GM18519 (cell line): ENCODE measurements around the gene NR4A3.
"Not testable (repeated sequence)": the region's sequence is repeated elsewhere in the genome, so short reads cannot be mapped to it uniquely, and the experiment has no call there.

Source experiments
- ATAC-seq: cut with Tn5 transposase; IDR thresholded peaks from one replicate; pipeline ENCODE4 v1.9.1; 2021; ENCODE audit warnings: mild to moderate bottlenecking, moderate library complexity; ENCODE audit not compliant: unreplicated experiment, low FRiP score

The NR4A3 gene

DNA sequence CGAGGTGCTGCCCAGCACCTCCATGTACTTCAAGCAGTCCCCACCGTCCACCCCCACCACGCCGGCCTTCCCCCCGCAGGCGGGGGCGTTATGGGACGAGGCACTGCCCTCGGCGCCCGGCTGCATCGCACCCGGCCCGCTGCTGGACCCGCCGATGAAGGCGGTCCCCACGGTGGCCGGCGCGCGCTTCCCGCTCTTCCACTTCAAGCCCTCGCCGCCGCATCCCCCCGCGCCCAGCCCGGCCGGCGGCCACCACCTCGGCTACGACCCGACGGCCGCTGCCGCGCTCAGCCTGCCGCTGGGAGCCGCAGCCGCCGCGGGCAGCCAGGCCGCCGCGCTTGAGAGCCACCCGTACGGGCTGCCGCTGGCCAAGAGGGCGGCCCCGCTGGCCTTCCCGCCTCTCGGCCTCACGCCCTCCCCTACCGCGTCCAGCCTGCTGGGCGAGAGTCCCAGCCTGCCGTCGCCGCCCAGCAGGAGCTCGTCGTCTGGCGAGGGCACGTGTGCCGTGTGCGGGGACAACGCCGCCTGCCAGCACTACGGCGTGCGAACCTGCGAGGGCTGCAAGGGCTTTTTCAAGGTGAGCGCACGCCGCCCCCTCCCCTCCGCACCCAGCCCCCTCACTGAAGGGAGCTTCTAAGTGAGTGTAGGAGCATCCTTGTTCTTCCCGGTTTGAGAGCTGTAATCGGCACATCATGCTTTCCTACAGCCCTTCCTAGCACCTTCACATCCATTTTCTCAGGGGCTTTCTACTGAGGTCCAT lies 6.9 kb downstream of the NR4A3 start:
- no peak for ATAC-seq

DNA sequence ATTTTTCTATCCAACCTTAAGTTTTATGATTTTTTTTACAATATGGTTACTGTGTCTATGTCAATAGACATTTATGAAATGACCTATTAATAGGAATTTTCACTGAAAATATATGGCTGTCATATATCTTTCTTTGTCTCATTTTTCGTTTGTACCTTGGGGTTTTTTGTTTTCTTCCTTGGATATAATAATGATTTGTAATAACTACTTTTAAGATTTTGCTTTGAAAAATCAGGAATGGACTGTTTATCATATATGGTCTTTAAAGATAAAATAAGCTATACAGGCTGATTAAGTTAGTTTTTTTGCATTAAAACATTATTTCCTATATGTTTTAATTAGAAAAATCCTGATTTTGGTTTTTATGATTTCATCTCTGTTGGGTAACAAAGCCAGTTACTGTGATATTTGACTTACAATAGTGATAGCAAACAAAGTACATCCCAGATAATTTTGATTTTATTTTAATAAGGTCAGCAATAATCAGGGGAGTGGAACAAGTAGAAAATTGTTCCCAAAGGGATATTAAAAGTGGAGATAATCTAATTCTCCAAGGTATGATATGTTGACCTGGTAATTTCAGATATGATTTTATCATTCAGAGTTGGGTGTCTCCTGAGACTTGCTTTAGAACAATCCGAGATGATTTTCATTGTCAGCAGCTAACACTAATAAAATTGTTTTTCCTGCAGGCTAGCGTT lies 10.3 kb downstream of the NR4A3 start:
- ATAC-seq: no peak

DNA sequence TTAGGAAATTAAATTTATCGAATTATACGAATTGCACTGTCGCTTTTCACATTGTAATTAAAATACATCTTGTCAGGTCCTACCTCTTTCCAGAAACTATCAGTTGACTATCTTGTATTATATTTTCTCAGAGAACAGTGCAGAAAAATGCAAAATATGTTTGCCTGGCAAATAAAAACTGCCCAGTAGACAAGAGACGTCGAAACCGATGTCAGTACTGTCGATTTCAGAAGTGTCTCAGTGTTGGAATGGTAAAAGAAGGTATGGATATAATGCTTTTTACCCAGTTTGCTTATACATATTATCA lies 10.8 kb downstream of the NR4A3 start:
- no peak for ATAC-seq

DNA sequence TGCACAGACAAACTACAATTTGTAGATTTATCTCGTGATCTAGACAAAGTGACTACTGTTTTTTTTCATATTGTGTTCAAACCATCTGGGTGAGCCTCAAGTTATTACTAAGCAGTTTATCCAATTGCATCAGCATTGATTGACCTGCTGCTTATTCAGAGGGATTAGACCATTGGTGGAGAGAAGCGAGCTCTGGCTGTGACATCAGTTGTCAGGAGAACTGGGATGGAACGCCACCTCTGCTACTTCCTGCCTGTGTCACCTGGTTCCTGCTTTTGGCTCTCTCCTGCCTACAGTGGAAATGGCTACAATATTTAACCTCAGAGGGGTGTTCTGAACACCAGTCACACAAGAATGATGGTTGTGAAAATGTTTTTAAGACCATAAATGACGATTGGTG lies 12.1 kb downstream of the NR4A3 start:
- no peak for ATAC-seq

DNA sequence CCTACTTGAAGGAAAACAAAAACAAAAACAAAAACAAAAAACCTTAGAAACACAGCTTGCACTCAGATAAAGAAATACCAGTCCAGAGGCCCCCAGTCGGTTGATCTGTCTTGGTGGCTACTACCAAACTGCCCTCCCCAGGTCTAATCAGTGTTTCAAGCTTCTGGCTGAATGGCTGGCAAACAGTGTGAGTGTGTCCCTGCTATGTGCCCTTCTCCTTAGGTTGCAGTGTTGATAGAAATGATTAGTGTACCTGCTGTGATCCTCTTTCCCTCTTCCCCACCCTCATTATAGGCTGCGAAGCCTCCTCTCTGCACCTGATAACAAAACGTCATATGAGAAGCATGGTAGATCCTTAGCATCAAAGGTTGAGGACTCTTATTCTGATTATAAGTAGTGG lies 12.8 kb downstream of the NR4A3 start:
- no peak for ATAC-seq

DNA sequence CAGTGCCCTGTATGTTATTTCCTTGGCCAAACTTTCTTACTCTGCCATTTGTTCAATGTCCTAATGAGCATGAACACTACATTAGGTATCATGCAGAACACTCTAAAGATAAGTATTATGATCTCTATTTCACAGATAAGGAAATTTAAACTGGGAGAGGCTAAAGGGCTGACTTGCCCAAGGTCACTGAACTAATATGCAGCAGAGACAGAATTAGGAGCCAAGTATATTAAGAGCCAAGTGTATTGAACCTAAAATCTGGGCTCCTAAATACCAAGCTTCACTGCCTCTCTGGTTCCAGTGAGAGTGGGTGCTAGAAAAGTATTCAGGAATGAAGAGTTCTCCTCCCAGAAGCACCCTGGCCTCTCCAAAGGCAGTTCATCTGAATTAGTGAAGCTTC lies 13.5 kb downstream of the NR4A3 start:
- no peak for ATAC-seq

DNA sequence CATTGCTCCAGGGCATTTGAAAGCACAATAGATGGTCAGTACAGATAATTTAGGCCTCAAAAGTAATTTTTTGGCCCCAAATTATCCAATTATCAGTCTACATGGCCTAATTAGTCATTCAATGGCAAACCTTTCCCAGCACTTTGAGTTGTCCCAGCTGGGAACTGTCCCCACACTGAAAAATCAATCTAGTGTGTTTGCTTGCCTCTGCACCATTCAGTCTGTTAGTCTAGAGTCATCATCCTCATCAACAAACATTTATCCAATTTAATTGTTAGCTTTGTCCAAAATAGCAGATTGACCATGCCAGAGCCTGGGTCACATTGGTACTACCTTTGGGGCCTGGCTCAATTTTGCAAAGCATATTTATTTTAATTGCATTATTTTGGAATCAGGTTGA lies 13.9 kb downstream of the NR4A3 start:
- ATAC-seq: no peak

DNA sequence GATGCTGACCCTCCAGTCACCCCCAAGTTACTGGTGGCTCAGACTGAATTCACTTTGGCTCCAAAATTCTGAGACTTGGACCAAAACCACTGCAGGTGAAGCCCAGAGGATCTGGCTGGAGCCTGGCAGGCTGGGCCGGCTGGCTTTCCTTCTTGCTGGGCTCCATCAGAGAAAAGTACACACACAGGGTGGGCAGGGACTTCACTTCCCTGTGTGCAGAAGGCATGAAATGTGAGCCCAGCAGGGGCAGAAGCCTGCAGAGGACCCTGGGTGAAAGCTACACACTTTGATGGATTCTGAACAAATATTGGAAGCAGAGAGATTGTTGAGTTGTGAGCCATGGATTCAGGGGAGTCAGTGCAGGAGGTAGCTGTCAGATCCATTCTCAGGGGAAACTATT lies 18.4 kb downstream of the NR4A3 start:
- ATAC-seq: no peak

DNA sequence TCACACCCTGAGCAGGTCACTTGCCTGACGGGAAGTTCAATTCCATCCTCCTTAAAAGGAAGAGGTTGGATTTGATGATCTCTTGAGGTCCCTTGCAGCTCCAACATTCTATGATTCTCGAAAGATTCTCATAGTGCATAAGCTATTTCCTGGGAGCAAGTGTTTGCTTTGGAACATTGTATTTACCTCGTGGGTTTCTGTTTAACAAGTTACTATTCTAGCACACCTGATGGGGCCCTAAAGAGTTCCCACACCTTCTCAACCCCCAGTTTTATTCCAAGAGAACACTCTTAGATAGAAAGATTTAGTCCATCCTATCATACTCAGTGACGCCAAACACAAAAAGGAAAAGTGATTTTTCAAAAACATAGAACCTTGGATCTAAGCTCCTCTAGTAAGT lies 23.4 kb downstream of the NR4A3 start:
- no peak for ATAC-seq

DNA sequence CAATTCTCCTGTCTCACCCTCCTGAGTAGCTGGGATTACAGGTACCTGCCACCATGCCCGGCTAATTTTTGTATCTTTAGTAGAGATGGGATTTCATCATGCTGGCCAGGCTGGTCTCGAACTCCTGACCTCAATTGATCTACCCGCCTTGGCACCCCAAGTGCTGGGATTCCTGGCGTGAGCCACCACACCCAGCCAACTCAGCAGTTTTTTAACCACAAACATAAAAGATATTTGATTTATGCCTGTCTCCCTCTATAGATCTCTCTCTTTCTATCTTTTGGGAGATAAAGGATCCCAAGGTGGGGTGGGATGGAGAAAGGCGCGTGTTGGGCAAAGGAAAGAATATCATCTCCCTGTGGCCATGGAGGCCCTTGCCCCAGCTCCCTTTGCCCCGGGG lies 26.8 kb downstream of the NR4A3 start:
- no peak for ATAC-seq

DNA sequence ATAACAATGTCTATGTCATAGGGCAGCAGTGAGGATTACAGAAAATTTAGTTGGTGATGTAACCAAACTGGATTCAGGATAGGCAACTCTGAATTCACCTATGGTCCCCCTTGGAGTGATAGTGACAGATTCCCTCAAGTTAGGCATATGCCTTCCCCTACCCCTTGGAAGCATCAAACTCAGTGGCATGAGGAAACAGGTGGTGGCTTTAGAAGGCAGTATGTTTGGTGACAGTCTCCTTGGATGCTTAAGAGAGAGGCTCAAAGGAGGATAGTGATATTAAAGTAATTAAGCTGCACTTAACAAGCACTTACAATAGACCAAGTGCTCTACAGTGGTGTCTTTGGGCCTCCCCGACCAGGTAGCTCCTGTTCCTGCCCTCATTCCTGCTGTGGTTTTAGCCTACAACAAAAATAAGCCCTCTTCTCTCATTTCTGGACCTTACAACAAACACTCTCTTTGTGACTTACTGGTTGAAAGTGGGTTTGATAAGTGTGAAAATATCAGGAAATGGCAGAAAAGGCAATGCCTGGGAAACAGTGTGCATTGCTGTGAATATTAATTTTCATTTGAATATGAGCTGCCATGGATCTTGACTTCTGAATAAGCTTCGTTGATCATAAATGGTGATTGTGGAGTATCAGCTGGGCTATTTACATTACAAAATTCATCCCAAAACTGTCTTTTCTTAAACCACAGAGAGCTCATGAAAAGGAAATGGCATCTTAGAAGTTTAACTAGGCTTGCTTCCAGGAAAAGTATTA lies 29.2 kb downstream of the NR4A3 start:
- no peak for ATAC-seq

DNA sequence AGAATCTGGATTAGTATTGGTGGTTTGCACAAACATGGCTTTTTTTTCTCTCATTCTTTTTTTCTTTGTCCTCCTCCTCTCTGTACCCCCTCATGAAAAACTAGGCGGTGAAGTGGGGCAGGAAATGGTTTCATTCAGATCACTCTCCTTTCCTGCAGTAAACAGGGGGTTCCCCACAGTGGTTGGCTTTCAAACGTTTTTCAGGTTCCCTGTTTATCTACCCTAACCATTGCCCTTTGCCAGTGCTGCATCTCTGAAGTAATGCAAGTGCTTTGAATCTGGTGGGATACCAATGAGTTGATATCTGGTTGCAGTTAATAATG lies 29.8 kb downstream of the NR4A3 start:
- ATAC-seq: peak; percentile 85

DNA sequence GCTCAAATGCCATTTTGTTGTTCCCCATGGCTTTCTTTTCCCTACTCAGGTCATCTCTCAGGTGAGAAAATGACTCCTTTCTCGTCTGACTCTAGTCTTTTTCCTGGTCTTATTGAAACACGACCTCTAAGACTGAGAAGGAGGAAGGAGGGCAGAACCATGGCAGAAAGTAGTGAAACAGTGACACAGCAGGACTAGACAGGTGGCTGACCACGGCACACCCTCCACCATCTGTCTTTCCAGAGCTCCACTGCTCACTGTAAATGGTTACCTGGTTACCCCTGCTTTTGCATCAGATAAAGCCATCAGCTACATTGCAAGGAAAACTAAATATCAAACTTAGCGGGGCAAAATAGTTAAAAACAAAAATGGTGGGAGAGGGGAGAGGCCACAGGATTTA lies 30.9 kb downstream of the NR4A3 start:
- ATAC-seq: no peak

DNA sequence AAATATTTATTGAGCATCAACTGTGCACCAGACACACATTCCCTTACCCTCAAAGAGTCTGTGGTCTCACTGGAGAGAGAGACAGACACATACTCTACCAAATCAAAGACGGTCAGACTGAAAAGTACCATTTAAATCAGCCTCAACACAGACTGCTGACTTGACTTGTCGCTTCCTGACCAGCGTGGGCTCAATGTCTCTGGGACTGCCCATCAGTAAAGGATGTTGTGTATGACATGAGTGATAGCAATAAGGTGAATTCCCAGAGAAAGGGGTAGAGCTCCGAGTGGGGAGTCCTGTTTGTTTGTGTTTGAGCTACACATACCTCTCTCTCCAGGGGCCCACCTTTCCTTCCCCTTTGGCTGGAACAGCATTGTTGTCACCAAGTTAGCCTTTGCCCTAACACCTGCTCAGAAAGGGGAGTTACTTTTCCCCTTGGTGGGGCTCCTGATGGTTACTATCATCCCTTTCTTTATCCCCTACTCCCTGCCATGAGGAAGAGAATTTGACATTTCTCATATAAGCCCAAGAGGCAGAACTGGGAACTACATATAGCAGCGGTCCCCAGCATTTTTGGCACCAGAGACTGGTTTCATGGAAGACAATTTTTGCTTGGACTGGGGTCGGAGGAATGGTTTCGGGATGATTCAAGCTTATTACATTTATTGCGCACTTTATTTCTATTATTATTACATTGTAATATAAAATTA lies 33.9 kb downstream of the NR4A3 start:
- no peak for ATAC-seq

DNA sequence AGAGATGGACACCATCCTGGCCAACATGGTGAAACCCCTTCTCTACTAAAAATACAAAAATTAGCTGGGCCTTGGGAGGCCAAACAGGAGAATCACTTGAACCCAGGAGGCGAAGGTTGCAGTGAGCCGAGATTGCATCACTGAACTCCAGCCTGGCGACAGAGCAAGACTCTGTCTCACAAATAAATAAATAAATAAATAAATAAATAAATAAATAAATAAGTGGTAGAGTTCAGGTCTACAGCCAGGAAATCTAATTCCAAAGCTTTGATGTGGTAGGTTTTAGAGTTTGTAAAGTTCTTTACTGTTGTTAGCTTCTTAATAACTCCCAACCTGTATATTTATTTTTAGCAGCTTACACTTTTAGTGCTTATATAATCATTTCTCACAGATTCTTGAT lies 35.9 kb downstream of the NR4A3 start:
- ATAC-seq: not testable (repeated sequence)

DNA sequence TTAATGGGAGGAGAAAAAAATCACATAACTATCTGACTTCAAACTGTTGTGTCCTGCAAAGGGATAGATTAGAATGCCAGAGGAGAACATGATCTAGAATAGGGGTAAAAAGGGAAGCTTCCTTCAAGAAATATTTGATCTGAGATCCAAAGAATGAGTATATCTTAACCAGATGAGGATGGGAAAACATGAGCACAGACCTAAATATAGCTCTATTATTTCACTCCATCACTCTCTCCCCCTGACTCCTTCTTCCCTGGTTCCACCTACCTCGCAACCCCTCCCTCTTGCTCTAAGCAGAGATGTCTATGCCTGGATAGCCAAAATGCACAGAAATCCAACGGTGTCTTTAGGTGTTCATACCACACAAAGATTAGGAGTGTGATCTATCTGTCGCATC lies 36.4 kb downstream of the NR4A3 start:
- no peak for ATAC-seq

DNA sequence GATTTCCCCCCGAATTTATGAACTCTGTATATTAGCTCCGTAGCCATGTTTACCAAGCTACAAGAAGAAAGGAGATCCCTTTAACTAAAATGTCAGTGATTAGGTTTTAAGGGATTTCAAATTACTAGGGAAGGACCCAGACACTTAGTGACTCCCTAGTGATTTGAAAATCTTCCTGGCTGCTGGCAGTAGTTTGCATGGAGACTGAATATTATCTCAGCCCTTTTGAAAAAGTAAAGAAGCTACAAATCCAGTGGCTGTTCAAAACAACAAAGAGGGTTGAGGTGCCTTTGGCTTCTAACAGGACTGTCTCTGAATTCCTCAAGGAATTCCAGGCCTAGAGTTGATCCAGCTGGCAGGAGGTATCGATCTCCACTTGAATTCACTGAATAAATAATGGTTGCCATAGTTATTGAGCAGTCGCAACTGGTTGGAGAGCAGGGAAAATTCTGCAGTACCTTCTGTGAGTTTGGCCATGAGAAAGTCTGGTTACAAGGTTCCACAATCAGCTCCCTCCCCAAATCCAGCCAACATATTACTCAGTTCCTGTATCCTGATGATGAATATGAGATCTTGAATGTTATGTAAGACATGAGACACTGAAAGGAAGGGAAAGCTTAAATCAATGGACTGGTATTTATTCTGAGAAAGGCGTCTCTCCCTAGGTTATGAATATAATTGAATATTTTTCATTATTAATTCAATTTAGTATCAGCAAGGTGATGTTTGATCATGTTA lies 37.7 kb downstream of the NR4A3 start:
- no peak for ATAC-seq

DNA sequence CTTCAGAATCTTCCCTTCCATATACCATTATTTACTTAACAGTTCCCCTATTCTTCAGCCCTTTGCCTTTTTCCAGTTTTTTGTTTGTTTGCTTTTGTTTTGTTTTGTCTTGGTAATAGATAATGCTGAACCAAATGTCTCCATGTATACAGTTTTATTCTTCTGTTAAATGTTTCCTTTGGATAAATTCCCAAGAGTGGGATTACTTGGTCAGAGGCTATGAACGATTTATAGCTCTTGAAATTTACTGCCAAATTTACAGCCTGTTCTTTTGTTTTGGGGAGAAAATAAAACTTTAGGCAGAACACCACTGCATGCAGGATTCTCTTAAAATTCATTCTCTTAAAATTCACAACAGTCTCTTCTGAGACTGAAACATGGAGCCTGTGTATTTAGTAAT lies 38.6 kb downstream of the NR4A3 start:
- no peak for ATAC-seq

DNA sequence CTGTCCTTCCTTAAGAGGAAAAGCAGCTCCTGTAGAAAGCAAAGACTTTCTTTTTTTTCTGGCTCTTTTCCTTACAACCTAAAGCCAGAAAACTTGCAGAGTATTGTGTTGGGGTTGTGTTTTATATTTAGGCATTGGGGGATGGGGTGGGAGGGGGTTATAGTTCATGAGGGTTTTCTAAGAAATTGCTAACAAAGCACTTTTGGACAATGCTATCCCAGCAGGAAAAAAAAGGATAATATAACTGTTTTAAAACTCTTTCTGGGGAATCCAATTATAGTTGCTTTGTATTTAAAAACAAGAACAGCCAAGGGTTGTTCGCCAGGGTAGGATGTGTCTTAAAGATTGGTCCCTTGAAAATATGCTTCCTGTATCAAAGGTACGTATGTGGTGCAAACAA lies 42.3 kb downstream of the NR4A3 start:
- no peak for ATAC-seq

DNA sequence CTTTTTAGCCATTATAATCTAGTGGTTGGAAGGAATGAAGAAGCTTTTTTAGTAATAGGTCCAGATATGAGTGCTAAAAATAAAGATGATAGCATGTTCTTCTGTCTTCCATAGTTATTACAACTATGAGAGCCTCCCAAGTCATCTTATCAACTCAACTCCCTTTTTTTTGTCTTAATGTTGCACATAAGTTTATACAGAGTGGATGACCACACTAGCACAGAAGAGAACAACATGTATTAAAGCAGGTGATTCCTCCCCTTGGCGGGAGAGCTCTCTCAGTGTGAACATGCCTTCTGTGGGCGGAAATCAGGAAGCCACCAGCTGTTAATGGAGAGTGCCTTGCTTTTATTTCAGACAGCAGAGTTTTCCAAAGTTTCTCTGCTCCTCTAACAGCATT lies 44.7 kb downstream of the NR4A3 start:
- ATAC-seq: no peak

DNA sequence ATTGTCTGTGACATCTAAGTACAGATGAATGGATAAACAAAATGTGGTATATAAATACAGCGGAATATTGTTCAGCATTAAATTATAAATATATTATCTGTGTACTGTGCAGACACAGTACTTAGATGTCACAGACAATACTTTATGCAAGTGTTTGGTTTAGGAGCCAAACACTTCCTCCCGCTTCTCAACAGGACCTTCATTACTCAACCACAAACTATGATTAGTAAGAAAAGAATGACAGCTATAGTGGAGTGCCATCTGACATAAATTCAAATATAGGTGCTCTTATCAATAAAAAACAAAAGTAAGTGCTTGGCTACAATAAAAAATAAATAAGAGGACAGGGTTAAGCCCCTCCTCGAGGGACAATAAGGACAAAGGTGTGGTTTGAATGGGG lies 45.9 kb downstream of the NR4A3 start:
- no peak for ATAC-seq
